CD14-positive monocyte (primary cell): ENCODE data around the gene RAB20. TPM values are rescaled to one million over a fixed set of nuclear protein-coding genes. Genes with fewer than 3 reads are reported as not detected.

Experiments
- DNase-seq, 3 donors: peaks; one replicate each; pipeline ENCODE4 v3.0.0-alpha.2; 2011 to 2022
- H2AFZ ChIP-seq: 2 replicates; pipeline ENCODE4 v1.6.0; 2012; ENCODE audit warnings: mild to moderate bottlenecking, low read depth, low read length, inconsistent platforms; ENCODE audit not compliant: insufficient read depth, poor library complexity, severe bottlenecking
- H3K27ac ChIP-seq, 2 donors: 1 replicate in 1 of 2; 2 replicates in 1 of 2; pipeline ENCODE4 v1.5.1; 2012 to 2013; ENCODE audit warnings: low read length in 2 of 2, control low read depth in 1 of 2, inconsistent platforms in 1 of 2, low read depth in 1 of 2, mild to moderate bottlenecking in 1 of 2
- H3K27me3 ChIP-seq, 2 donors: one replicate each; pipeline versions ENCODE4 v1.6.0 to v1.6.1; 2011 to 2013; ENCODE audit warnings: low read length in 2 of 2; ENCODE audit not compliant: control insufficient read depth in 2 of 2, insufficient read depth in 2 of 2
- H3K36me3 ChIP-seq, 2 donors: replicated peaks in 1 of 2; 1 replicate in 1 of 2; 2 replicates in 1 of 2; pipeline versions ENCODE4 v1.5.1 to v1.6.1; 2012 to 2013; ENCODE audit warnings: low read length in 2 of 2, control low read depth in 1 of 2, inconsistent platforms in 1 of 2, mild to moderate bottlenecking in 1 of 2; ENCODE audit not compliant: insufficient read depth in 2 of 2, control insufficient read depth in 1 of 2
- H3K4me1 ChIP-seq, 2 donors: 1 replicate in 1 of 2; 2 replicates in 1 of 2; pipeline versions ENCODE4 v1.5.1 to v1.6.1; 2012 to 2013; ENCODE audit warnings: low read length in 2 of 2, control low read depth in 1 of 2, inconsistent platforms in 1 of 2, mild to moderate bottlenecking in 1 of 2, moderate library complexity in 1 of 2; ENCODE audit not compliant: insufficient read depth in 2 of 2, control insufficient read depth in 1 of 2
- H3K4me2 ChIP-seq: replicated peaks from 2 replicates; pipeline ENCODE3; 2012; ENCODE audit warnings: low read length, moderate library complexity, mild to moderate bottlenecking; ENCODE audit not compliant: poor library complexity, severe bottlenecking; ENCODE audit errors: extremely low read depth
- H3K4me3 ChIP-seq, 3 experiments: fragments of 200-600 bp in 1 of 3; sonication (generic) in 1 of 3; replicated peaks in 1 of 3; 1 replicate in 2 of 3; 2 replicates in 1 of 3; pipeline ENCODE4 v1.5.1; 2011 to 2013; ENCODE audit warnings: low read length in 3 of 3, mild to moderate bottlenecking in 3 of 3, control low read depth in 2 of 3, low read depth in 2 of 3, inconsistent platforms in 1 of 3, moderate library complexity in 1 of 3
- H3K79me2 ChIP-seq: 2 replicates; pipeline ENCODE4 v1.6.0; 2012; ENCODE audit warnings: mild to moderate bottlenecking, control low read depth, inconsistent platforms, low read length, moderate library complexity; ENCODE audit not compliant: insufficient read depth
- H3K9ac ChIP-seq: 2 replicates; pipeline ENCODE4 v1.6.0; 2017; ENCODE audit warnings: low read length, mild to moderate bottlenecking; ENCODE audit not compliant: insufficient read depth, poor library complexity, severe bottlenecking
- H3K9me3 ChIP-seq, 2 donors: replicated peaks in 1 of 2; 1 replicate in 1 of 2; 2 replicates in 1 of 2; pipeline versions ENCODE4 v1.5.1 to v1.6.1; 2012 to 2013; ENCODE audit warnings: low read length in 2 of 2, control low read depth in 1 of 2; ENCODE audit not compliant: control insufficient read depth in 1 of 2, insufficient read depth in 1 of 2
- H4K20me1 ChIP-seq: 2 replicates; pipeline ENCODE4 v1.6.0; 2012; ENCODE audit warnings: mild to moderate bottlenecking, low read length, control low read depth, moderate library complexity; ENCODE audit not compliant: insufficient read depth
- H3K27ac Mint-ChIP-seq, 7 donors: one replicate each; pipeline ENCODE4 v1.8.0; 2020; ENCODE audit warnings: mild to moderate bottlenecking in 7 of 7, mixed read lengths in 7 of 7, moderate library complexity in 6 of 7, inconsistent platforms in 2 of 7
- H3K27me3 Mint-ChIP-seq, 3 donors: one replicate each; pipeline ENCODE4 v1.8.0; 2021 to 2022; ENCODE audit warnings: low read depth in 3 of 3, mild to moderate bottlenecking in 3 of 3, mixed read lengths in 3 of 3, moderate library complexity in 3 of 3, inconsistent platforms in 1 of 3
- H3K36me3 Mint-ChIP-seq, 2 donors: one replicate each; pipeline ENCODE4 v1.8.0; 2020; ENCODE audit warnings: mixed read lengths in 2 of 2, inconsistent platforms in 1 of 2, mild to moderate bottlenecking in 1 of 2
- H3K4me1 Mint-ChIP-seq: one replicate; pipeline ENCODE4 v1.8.0; 2020; ENCODE audit warnings: mild to moderate bottlenecking, mixed read lengths
- H3K4me3 Mint-ChIP-seq, 2 donors: one replicate each; pipeline ENCODE4 v1.8.0; 2020; ENCODE audit warnings: mild to moderate bottlenecking in 2 of 2, mixed read lengths in 2 of 2, moderate library complexity in 1 of 2
- H3K9me3 Mint-ChIP-seq, 7 donors: one replicate each; pipeline ENCODE4 v1.8.0; 2020 to 2022; ENCODE audit warnings: mixed read lengths in 7 of 7, mild to moderate bottlenecking in 6 of 7, moderate library complexity in 6 of 7, inconsistent platforms in 2 of 7
- WGBS: methylation state at CpG from one replicate; pipeline ENCODE4 v1.1.5; 2013; ENCODE audit warnings: missing lambda C conversion rate; ENCODE audit not compliant: insufficient coverage; 5-methylcytosine and 5-hydroxymethylcytosine counted together
- intact Hi-C, 2 donors: fragments of 100-400 bp; cut with micrococcal nuclease; formaldehyde crosslinking; loops; one replicate each; pipeline versions ENCODE4 v1.15.0 to v1.15.1; 2023
- polyA plus RNA-seq, 3 donors: library from polyadenylated mRNA; depleted of rRNA in 1 of 3; unstranded in 2 of 3; stranded (reverse) in 1 of 3; fragments of 300-500 nt in 2 of 3; fragments of >200 nt in 1 of 3; fragmentation: Illumina TruSeq in 2 of 3; gene quantifications; 1 replicate in 2 of 3; 2 replicates in 1 of 3; pipeline ENCODE4 v1.2.3, GENCODE V29; 2012 to 2021
- TF ChIP-seq, protein P1 (sequence below): fragments of 200-600 bp; IDR thresholded peaks from one replicate; pipeline ENCODE4 v1.8.0; 2022; ENCODE audit warnings: antibody characterized with exemption, mild to moderate bottlenecking

RAB20 gene
- polyA plus RNA-seq, 3 donors: 37.8 to 77.5 (median 43.1) TPM

DNA sequence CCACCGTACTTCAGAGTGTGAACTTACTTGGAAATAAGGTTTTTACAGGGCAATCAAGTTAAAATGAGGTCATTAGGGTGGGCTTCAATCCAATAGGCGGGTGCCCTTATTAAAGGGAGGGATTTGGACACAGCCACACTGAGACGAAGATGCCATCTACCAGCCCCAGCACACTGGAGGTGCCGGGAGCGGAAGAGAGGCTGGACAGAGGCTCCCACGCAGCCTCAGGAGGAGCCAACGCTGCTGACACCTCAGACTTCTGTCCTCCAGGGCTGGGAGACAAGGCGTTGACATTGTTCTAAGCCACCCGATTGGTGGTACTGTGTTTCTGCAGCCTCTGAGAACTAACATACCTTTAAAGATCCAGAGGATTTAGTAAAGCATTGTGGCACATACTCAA, 12.6 kb upstream of the RAB20 start:
- Mint-ChIP-seq H3K27me3 (peaks cover 3 to 20% (median 12%) of the 10 kb centered on the region in 3 donors), H3K4me3 (no peak overlapping the region), H3K36me3 (no peaks in the 10 kb centered on the region), H3K9me3 (peaks cover 0 to 10% (median 0%) of the 10 kb centered on the region in 7 donors), H3K4me1 (peaks cover 18% of the 10 kb centered on the region), H3K27ac (no peak overlapping the region)
- H2AFZ ChIP-seq: no peak overlapping the region
- TF ChIP-seq, protein P1, sequence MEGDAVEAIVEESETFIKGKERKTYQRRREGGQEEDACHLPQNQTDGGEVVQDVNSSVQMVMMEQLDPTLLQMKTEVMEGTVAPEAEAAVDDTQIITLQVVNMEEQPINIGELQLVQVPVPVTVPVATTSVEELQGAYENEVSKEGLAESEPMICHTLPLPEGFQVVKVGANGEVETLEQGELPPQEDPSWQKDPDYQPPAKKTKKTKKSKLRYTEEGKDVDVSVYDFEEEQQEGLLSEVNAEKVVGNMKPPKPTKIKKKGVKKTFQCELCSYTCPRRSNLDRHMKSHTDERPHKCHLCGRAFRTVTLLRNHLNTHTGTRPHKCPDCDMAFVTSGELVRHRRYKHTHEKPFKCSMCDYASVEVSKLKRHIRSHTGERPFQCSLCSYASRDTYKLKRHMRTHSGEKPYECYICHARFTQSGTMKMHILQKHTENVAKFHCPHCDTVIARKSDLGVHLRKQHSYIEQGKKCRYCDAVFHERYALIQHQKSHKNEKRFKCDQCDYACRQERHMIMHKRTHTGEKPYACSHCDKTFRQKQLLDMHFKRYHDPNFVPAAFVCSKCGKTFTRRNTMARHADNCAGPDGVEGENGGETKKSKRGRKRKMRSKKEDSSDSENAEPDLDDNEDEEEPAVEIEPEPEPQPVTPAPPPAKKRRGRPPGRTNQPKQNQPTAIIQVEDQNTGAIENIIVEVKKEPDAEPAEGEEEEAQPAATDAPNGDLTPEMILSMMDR: no peak
- DNase-seq: no peak
- no peaks in the 10 kb centered on the region for H3K79me2 ChIP-seq
- H3K27me3 ChIP-seq: peaks cover 0 to 7% of the 10 kb centered on the region in 2 donors
- H3K4me1 ChIP-seq: peaks cover 13 to 16% of the 10 kb centered on the region in 2 donors
- H3K36me3 ChIP-seq: no peaks in the 10 kb centered on the region
- no peak overlapping the region for H3K27ac ChIP-seq
- no peaks in the 10 kb centered on the region for H3K9me3 ChIP-seq
- no peak overlapping the region for H3K4me2 ChIP-seq
- no peaks in the 10 kb centered on the region for H4K20me1 ChIP-seq
- H3K9ac ChIP-seq: no peak overlapping the region
- no peak overlapping the region for H3K4me3 ChIP-seq
- WGBS: 88% methylated on average over 5 of the region's 9 CpGs
- intact Hi-C loops: no loop called here

DNA sequence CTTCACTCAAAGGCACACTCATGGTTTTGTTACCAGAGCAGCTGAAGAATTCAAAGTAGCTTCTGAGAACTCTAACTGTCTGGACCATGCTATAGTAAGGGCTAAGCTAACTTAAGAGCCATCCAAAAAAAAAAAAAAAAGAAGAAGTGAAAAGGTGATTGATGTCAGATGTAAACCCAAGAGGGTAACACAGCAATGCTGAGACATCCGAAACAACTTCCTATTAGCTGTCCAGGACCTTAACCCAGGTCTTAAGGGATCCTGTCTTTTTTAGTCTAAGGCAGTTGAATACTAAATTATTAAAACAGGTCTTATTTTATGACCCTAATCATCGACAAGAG, 11.2 kb upstream of the RAB20 start:
- intact Hi-C loops: no loop called here
- no peak for DNase-seq
- Mint-ChIP-seq H3K27ac (no peak overlapping the region), H3K4me1 (peaks cover 17% of the 10 kb centered on the region), H3K4me3 (no peak overlapping the region), H3K27me3 (peaks cover 3 to 18% (median 12%) of the 10 kb centered on the region in 3 donors), H3K36me3 (no peaks in the 10 kb centered on the region), H3K9me3 (peaks cover 0 to 10% (median 0%) of the 10 kb centered on the region in 7 donors)
- no peaks in the 10 kb centered on the region for H3K9me3 ChIP-seq
- no peaks in the 10 kb centered on the region for H3K36me3 ChIP-seq
- H3K4me1 ChIP-seq: peaks cover 13 to 16% of the 10 kb centered on the region in 2 donors
- no peaks in the 10 kb centered on the region for H4K20me1 ChIP-seq
- no peak overlapping the region for H3K27ac ChIP-seq
- H2AFZ ChIP-seq: no peak overlapping the region
- WGBS: 100% methylated on average over 1 of the region's 2 CpGs
- no peak overlapping the region for H3K9ac ChIP-seq
- H3K79me2 ChIP-seq: no peaks in the 10 kb centered on the region
- H3K27me3 ChIP-seq: peaks cover 0 to 7% of the 10 kb centered on the region in 2 donors
- TF ChIP-seq, protein P1: no peak
- no peak overlapping the region for H3K4me3 ChIP-seq
- no peak overlapping the region for H3K4me2 ChIP-seq
